H1 (cell line): ENCODE data around the gene PDE8B. TPM values are rescaled to one million over a fixed set of nuclear protein-coding genes. Genes with fewer than 3 reads are reported as not detected.

Experiments used
- SP2 ChIP-seq: IDR thresholded peaks from 2 replicates; pipeline ENCODE4 v1.6.1; 2012; ENCODE audit warnings: mild to moderate bottlenecking, low read length, inconsistent platforms
- polyA plus RNA-seq, 7 experiments: library from polyadenylated mRNA; depleted of rRNA in 3 of 7; stranded (reverse) in 5 of 7; unstranded in 2 of 7; fragments of >200 nt in 5 of 7; fragments of 200-250 nt in 2 of 7; gene quantifications; 1 replicate in 5 of 7; 2 replicates in 1 of 7; 4 replicates in 1 of 7; pipeline versions ENCODE4 v1.2.1 to v1.2.3, GENCODE V29; 2011 to 2013; ENCODE audit warnings: missing spikeins in 2 of 7, mixed read lengths in 2 of 7
- total RNA-seq: library from RNA; stranded (reverse); fragmentation: NEBNext Ultra II Directional; extraction: Animal tissue kit (Norgen Biotek cat#: 25700); gene quantifications from 2 replicates; pipeline ENCODE4 v1.2.1, GENCODE V29; 2021
- TF ChIP-seq, protein P1 (sequence below): fragments of 300-600 bp; sonication (generic); IDR thresholded peaks from 2 replicates; pipeline ENCODE4 v1.7.1; 2012; ENCODE audit warnings: low read length, moderate library complexity, mild to moderate bottlenecking, inconsistent platforms; ENCODE audit not compliant: insufficient replicate concordance

Gene PDE8B
- total and polyA plus RNA-seq, 2 of the 8 experiments (the other 6 are each of a cell fraction or from before 2014, with no cell fraction given), result 0.32 to 1.1 TPM

DNA sequence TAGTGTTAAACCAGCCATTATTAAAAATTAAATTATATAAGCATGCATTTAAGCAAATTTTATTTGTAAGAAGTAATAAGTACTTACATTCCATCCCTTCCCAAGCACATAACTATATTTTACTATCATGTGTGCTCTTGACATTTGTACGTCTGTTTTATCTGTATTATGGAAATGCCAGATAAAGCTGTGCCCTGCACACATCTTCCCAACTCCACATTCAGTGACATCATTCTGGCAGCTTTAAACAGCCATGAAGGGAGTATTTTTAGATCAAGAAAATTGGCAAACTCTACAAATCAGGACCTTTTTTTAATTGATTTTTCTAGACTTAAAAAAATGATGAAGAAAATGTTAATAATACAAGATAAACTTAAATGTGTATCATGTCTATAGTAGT, 150.5 kb downstream of the PDE8B start (continued):
- TF ChIP-seq, protein P1, sequence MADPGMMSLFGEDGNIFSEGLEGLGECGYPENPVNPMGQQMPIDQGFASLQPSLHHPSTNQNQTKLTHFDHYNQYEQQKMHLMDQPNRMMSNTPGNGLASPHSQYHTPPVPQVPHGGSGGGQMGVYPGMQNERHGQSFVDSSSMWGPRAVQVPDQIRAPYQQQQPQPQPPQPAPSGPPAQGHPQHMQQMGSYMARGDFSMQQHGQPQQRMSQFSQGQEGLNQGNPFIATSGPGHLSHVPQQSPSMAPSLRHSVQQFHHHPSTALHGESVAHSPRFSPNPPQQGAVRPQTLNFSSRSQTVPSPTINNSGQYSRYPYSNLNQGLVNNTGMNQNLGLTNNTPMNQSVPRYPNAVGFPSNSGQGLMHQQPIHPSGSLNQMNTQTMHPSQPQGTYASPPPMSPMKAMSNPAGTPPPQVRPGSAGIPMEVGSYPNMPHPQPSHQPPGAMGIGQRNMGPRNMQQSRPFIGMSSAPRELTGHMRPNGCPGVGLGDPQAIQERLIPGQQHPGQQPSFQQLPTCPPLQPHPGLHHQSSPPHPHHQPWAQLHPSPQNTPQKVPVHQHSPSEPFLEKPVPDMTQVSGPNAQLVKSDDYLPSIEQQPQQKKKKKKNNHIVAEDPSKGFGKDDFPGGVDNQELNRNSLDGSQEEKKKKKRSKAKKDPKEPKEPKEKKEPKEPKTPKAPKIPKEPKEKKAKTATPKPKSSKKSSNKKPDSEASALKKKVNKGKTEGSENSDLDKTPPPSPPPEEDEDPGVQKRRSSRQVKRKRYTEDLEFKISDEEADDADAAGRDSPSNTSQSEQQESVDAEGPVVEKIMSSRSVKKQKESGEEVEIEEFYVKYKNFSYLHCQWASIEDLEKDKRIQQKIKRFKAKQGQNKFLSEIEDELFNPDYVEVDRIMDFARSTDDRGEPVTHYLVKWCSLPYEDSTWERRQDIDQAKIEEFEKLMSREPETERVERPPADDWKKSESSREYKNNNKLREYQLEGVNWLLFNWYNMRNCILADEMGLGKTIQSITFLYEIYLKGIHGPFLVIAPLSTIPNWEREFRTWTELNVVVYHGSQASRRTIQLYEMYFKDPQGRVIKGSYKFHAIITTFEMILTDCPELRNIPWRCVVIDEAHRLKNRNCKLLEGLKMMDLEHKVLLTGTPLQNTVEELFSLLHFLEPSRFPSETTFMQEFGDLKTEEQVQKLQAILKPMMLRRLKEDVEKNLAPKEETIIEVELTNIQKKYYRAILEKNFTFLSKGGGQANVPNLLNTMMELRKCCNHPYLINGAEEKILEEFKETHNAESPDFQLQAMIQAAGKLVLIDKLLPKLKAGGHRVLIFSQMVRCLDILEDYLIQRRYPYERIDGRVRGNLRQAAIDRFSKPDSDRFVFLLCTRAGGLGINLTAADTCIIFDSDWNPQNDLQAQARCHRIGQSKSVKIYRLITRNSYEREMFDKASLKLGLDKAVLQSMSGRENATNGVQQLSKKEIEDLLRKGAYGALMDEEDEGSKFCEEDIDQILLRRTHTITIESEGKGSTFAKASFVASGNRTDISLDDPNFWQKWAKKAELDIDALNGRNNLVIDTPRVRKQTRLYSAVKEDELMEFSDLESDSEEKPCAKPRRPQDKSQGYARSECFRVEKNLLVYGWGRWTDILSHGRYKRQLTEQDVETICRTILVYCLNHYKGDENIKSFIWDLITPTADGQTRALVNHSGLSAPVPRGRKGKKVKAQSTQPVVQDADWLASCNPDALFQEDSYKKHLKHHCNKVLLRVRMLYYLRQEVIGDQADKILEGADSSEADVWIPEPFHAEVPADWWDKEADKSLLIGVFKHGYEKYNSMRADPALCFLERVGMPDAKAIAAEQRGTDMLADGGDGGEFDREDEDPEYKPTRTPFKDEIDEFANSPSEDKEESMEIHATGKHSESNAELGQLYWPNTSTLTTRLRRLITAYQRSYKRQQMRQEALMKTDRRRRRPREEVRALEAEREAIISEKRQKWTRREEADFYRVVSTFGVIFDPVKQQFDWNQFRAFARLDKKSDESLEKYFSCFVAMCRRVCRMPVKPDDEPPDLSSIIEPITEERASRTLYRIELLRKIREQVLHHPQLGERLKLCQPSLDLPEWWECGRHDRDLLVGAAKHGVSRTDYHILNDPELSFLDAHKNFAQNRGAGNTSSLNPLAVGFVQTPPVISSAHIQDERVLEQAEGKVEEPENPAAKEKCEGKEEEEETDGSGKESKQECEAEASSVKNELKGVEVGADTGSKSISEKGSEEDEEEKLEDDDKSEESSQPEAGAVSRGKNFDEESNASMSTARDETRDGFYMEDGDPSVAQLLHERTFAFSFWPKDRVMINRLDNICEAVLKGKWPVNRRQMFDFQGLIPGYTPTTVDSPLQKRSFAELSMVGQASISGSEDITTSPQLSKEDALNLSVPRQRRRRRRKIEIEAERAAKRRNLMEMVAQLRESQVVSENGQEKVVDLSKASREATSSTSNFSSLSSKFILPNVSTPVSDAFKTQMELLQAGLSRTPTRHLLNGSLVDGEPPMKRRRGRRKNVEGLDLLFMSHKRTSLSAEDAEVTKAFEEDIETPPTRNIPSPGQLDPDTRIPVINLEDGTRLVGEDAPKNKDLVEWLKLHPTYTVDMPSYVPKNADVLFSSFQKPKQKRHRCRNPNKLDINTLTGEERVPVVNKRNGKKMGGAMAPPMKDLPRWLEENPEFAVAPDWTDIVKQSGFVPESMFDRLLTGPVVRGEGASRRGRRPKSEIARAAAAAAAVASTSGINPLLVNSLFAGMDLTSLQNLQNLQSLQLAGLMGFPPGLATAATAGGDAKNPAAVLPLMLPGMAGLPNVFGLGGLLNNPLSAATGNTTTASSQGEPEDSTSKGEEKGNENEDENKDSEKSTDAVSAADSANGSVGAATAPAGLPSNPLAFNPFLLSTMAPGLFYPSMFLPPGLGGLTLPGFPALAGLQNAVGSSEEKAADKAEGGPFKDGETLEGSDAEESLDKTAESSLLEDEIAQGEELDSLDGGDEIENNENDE, result no peak
- TF ChIP-seq SP2, result no peak
- TF ChIP-seq, all 59 proteins: peak for 0
